Measurements from ENCODE around the gene DCANP1. TPM values are rescaled to one million over a fixed set of nuclear protein-coding genes. Genes with fewer than 3 reads are reported as not detected.

The DCANP1 gene
- total and polyA plus RNA-seq, 2 experiments from 2014 or later, result not detected

- Histone ChIP-seq H3K27me3 (no peaks in the 10 kb centered on the region), H3K27ac (peak overlapping the region; percentile 45), H3K4me1 (ENCODE audit: insufficient read depth) (peaks cover 39% of the 10 kb centered on the region), H3K36me3 (replicated peaks; ENCODE audit: insufficient read depth, low read depth) (no peaks in the 10 kb centered on the region), H3K9me2 (replicated peaks; ENCODE audit: insufficient read depth) (no peaks in the 10 kb centered on the region), H4K20me1 (ENCODE audit: insufficient read depth, poor library complexity, severe bottlenecking) (no peaks in the 10 kb centered on the region), H3K4me2 (no peak overlapping the region), H2AFZ (no peak overlapping the region), H3K4me3 (no peak overlapping the region), H3K79me2 (no peaks in the 10 kb centered on the region), H3K9me3 (ENCODE audit: low read depth) (no peaks in the 10 kb centered on the region)
- no peak for DNase-seq (ENCODE audit: low spot score)
- TF ChIP-seq CTCF (IDR thresholded peaks at IDR 0.05; ENCODE audit: poor library complexity), result no peak
- no peak for TF ChIP-seq EZH2 (IDR thresholded peaks at IDR 0.05; ENCODE audit: borderline replicate concordance)
- no peak for TF ChIP-seq EZH2phosphoT487 (IDR thresholded peaks at IDR 0.05; ENCODE audit: low read depth, severe bottlenecking, unreplicated experiment)
- 63% methylated on average over 11 of the region's 11 CpGs for WGBS (ENCODE audit: low lambda C conversion rate, missing lambda C conversion rate)
These were observed 5.8 kb downstream of the DCANP1 start for GRCh38 chr5:135441350-135441831.

- H3K4me2 ChIP-seq, result no peak overlapping the region
- DNase-seq (ENCODE audit: low spot score), result no peak
- no peaks in the 10 kb centered on the region for H4K20me1 ChIP-seq (ENCODE audit: insufficient read depth, poor library complexity, severe bottlenecking)
- H3K4me1 ChIP-seq (ENCODE audit: insufficient read depth), result peaks cover 39% of the 10 kb centered on the region
- no peaks in the 10 kb centered on the region for H3K79me2 ChIP-seq
- no peak overlapping the region for H2AFZ ChIP-seq
- no peaks in the 10 kb centered on the region for H3K9me2 ChIP-seq (replicated peaks; ENCODE audit: insufficient read depth)
- no peaks in the 10 kb centered on the region for H3K36me3 ChIP-seq (replicated peaks; ENCODE audit: insufficient read depth, low read depth)
- H3K9me3 ChIP-seq (ENCODE audit: low read depth), result no peaks in the 10 kb centered on the region
- peak overlapping the region; percentile 45 for H3K27ac ChIP-seq
- no peaks in the 10 kb centered on the region for H3K27me3 ChIP-seq
- TF ChIP-seq EZH2phosphoT487 (IDR thresholded peaks at IDR 0.05; ENCODE audit: low read depth, severe bottlenecking, unreplicated experiment), result no peak
- TF ChIP-seq EZH2 (IDR thresholded peaks at IDR 0.05; ENCODE audit: borderline replicate concordance), result no peak
- TF ChIP-seq CTCF (IDR thresholded peaks at IDR 0.05; ENCODE audit: poor library complexity), result no peak
- 87% methylated on average over 6 of the region's 6 CpGs for WGBS (ENCODE audit: low lambda C conversion rate, missing lambda C conversion rate)
- H3K4me3 ChIP-seq, result no peak overlapping the region
These were observed 6.2 kb downstream of the DCANP1 start for GRCh38 chr5:135440916-135441315.

- no peaks in the 10 kb centered on the region for H3K27me3 ChIP-seq
- H3K4me2 ChIP-seq, result no peak overlapping the region
- DNase-seq (ENCODE audit: low spot score), result no peak
- TF ChIP-seq EZH2 (IDR thresholded peaks at IDR 0.05; ENCODE audit: borderline replicate concordance), result no peak
- no peak for TF ChIP-seq CTCF (IDR thresholded peaks at IDR 0.05; ENCODE audit: poor library complexity)
- TF ChIP-seq EZH2phosphoT487 (IDR thresholded peaks at IDR 0.05; ENCODE audit: low read depth, severe bottlenecking, unreplicated experiment), result no peak
- H3K9me3 ChIP-seq (ENCODE audit: low read depth), result no peaks in the 10 kb centered on the region
- no peaks in the 10 kb centered on the region for H3K79me2 ChIP-seq
- no peaks in the 10 kb centered on the region for H4K20me1 ChIP-seq (ENCODE audit: insufficient read depth, poor library complexity, severe bottlenecking)
- no peaks in the 10 kb centered on the region for H3K36me3 ChIP-seq (replicated peaks; ENCODE audit: insufficient read depth, low read depth)
- H3K9me2 ChIP-seq (replicated peaks; ENCODE audit: insufficient read depth), result no peaks in the 10 kb centered on the region
- H3K27ac ChIP-seq, result peak overlapping the region; percentile 10
- H2AFZ ChIP-seq, result no peak overlapping the region
- 84% methylated on average over 11 of the region's 11 CpGs for WGBS (ENCODE audit: low lambda C conversion rate, missing lambda C conversion rate)
- peaks cover 50% of the 10 kb centered on the region for H3K4me1 ChIP-seq (ENCODE audit: insufficient read depth)
- no peak overlapping the region for H3K4me3 ChIP-seq
These were observed 7.6 kb downstream of the DCANP1 start for GRCh38 chr5:135439231-135440205.
